GM23248 (cell line): ENCODE results near the gene CSE1L. TPM values are rescaled to one million over a fixed set of nuclear protein-coding genes. Genes with fewer than 3 reads are reported as not detected.
"Not testable (repeated sequence)": the region's sequence is repeated elsewhere in the genome, so short reads cannot be mapped to it uniquely, and the experiment has no call there.

Experiments used
- DNase-seq: peaks from one replicate; pipeline ENCODE4 v3.0.0-alpha.2; 2015
- H2AFZ ChIP-seq: fragments of 200-600 bp; sonication (generic); 2 replicates; pipeline ENCODE4 v1.6.1; 2016; ENCODE audit warnings: antibody characterized with exemption
- H3F3A ChIP-seq: fragments of 200-600 bp; sonication (generic); 2 replicates; pipeline ENCODE4 v1.6.1; 2016; ENCODE audit warnings: mild to moderate bottlenecking, antibody characterized with exemption, mixed run types; ENCODE audit not compliant: insufficient read depth
- H3K27ac ChIP-seq: fragments of 200-600 bp; sonication (generic); 2 replicates; pipeline ENCODE4 v1.5.1; 2016; ENCODE audit warnings: mild to moderate bottlenecking
- H3K27me3 ChIP-seq: fragments of 200-600 bp; sonication (generic); replicated peaks from 2 replicates; pipeline ENCODE4 v1.6.1; 2016; ENCODE audit warnings: mild to moderate bottlenecking; ENCODE audit not compliant: insufficient read depth
- H3K36me3 ChIP-seq: fragments of 200-600 bp; sonication (generic); 2 replicates; pipeline ENCODE4 v1.6.1; 2016; ENCODE audit warnings: low read depth, mild to moderate bottlenecking
- H3K4me1 ChIP-seq: fragments of 200-600 bp; sonication (generic); 2 replicates; pipeline ENCODE4 v1.6.1; 2016; ENCODE audit warnings: mild to moderate bottlenecking; ENCODE audit not compliant: insufficient read depth
- H3K4me2 ChIP-seq: fragments of 200-600 bp; sonication (generic); one replicate; pipeline ENCODE4 v1.6.1; 2016; ENCODE audit warnings: mild to moderate bottlenecking; ENCODE audit not compliant: unreplicated experiment
- H3K4me3 ChIP-seq: fragments of 200-600 bp; sonication (generic); 2 replicates; pipeline ENCODE4 v1.5.1; 2016; ENCODE audit warnings: mild to moderate bottlenecking
- H3K79me2 ChIP-seq: fragments of 200-600 bp; sonication (generic); 2 replicates; pipeline ENCODE4 v1.6.1; 2016; ENCODE audit warnings: mild to moderate bottlenecking; ENCODE audit not compliant: insufficient read depth
- H3K9ac ChIP-seq: fragments of 200-600 bp; sonication (generic); 2 replicates; pipeline ENCODE4 v1.6.1; 2016; ENCODE audit warnings: mild to moderate bottlenecking
- H3K9me2 ChIP-seq: fragments of 200-600 bp; sonication (generic); 2 replicates; pipeline ENCODE4 v1.6.1; 2016; ENCODE audit warnings: mixed run types, mild to moderate bottlenecking, moderate library complexity; ENCODE audit not compliant: insufficient read depth
- H3K9me3 ChIP-seq: fragments of 200-600 bp; sonication (generic); one replicate; pipeline ENCODE4 v1.6.1; 2017; ENCODE audit warnings: low read depth
- H4K20me1 ChIP-seq: fragments of 200-600 bp; sonication (generic); 2 replicates; pipeline ENCODE4 v1.6.0; 2016; ENCODE audit not compliant: insufficient read depth
- EZH2 ChIP-seq: fragments of 200-600 bp; sonication (generic); IDR thresholded peaks from 2 replicates; pipeline ENCODE4 v1.6.1; 2018; ENCODE audit warnings: antibody characterized with exemption, mild to moderate bottlenecking; ENCODE audit not compliant: insufficient read depth, poor library complexity, severe bottlenecking
- EZH2phosphoT487 ChIP-seq: fragments of 200-600 bp; sonication (generic); IDR thresholded peaks from 2 replicates; pipeline ENCODE4 v1.6.1; 2018; ENCODE audit warnings: antibody characterized with exemption, moderate library complexity, mild to moderate bottlenecking, low read depth; ENCODE audit not compliant: insufficient read depth
- WGBS, 2 experiments: methylation state at CpG; one replicate each; pipeline ENCODE4 v1.1.6; 2015 to 2017; ENCODE audit warnings: low lambda C conversion rate in 2 of 2, low coverage in 1 of 2; ENCODE audit errors: missing lambda C conversion rate in 2 of 2; 5-methylcytosine and 5-hydroxymethylcytosine counted together
- in situ Hi-C: fragments of 300-500 bp; cut with MboI; formaldehyde crosslinking; loops from 2 replicates; pipeline ENCODE4 v1.15.0; 2020
- polyA plus RNA-seq: library from polyadenylated mRNA; unstranded; fragments of >200 nt; fragmentation: Nextera tagmentation; extraction: Ambion mirVana; gene quantifications from 2 replicates; pipeline ENCODE4 v1.2.1, GENCODE V29; 2016
- total RNA-seq: library from RNA; depleted of rRNA; stranded (reverse); fragments of >200 nt; shearing (Covaris generic); gene quantifications from 2 replicates; pipeline ENCODE4 v1.2.3, GENCODE V29; 2014

CSE1L gene
- total and polyA plus RNA-seq, 2 experiments from 2014 or later, result 75.2 to 90.2 TPM

GRCh38 chr20:49074521-49074920 is 28.4 kb downstream of the CSE1L start:
- Histone ChIP-seq H3K9ac (no peak overlapping the region), H3K9me2 (no peaks in the 10 kb centered on the region), H3K79me2 (no peaks in the 10 kb centered on the region), H2AFZ (no peak overlapping the region), H3K36me3 (peaks cover 56% of the 10 kb centered on the region), H3K4me2 (no peak overlapping the region), H3K27me3 (no peaks in the 10 kb centered on the region), H3K4me3 (no peak overlapping the region), H4K20me1 (no peaks in the 10 kb centered on the region), H3F3A (no peaks in the 10 kb centered on the region), H3K9me3 (no peaks in the 10 kb centered on the region), H3K27ac (no peak overlapping the region), H3K4me1 (no peaks in the 10 kb centered on the region)
- 75 to 79% methylated on average over 2 of the region's 2 CpGs for WGBS, 2 experiments
- in situ Hi-C loops, result no loop called here
- TF ChIP-seq EZH2 (no peak), EZH2phosphoT487 (no peak)
- DNase-seq, result no peak

DNA sequence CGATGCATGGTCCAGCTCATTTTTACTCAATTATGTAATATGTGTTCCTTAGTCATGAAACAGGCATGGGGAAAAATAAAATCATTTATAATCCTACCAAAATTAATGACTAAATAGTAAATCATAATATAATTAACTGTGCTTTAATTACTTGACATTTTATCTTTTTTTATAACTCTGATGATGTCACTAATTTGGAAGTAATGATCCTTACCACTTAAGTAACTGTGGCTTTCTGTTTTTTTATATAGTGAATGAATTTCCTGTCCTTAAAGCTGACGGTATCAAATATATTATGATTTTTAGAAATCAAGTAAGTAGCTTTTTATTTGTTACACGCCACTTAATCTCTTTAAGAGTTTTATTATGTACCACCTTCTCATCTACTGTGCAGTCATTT is 32.2 kb downstream of the CSE1L start:
- Histone ChIP-seq H3K27ac (no peak overlapping the region), H3K36me3 (peaks cover 43% of the 10 kb centered on the region), H3K9me2 (no peaks in the 10 kb centered on the region), H3K79me2 (no peaks in the 10 kb centered on the region), H3K4me3 (no peak overlapping the region), H3K9me3 (no peaks in the 10 kb centered on the region), H3K9ac (no peak overlapping the region), H3K4me2 (no peak overlapping the region), H3K4me1 (no peaks in the 10 kb centered on the region), H3F3A (no peaks in the 10 kb centered on the region), H3K27me3 (no peaks in the 10 kb centered on the region), H2AFZ (no peak overlapping the region), H4K20me1 (no peaks in the 10 kb centered on the region)
- DNase-seq, result no peak
- TF ChIP-seq EZH2 (no peak), EZH2phosphoT487 (no peak)
- in situ Hi-C loops, result no loop called here
- 86 to 89% methylated on average over 3 of the region's 3 CpGs for WGBS, 2 experiments

GRCh38 chr20:49082295-49082694 is 36.2 kb downstream of the CSE1L start:
- peaks cover 59% of the 10 kb centered on the region for H3K36me3 ChIP-seq
- H3K4me3 ChIP-seq, H3F3A ChIP-seq, H3K27ac ChIP-seq, H3K9ac ChIP-seq, DNase-seq, H4K20me1 ChIP-seq, H3K4me1 ChIP-seq, H3K4me2 ChIP-seq, H3K9me2 ChIP-seq, H3K9me3 ChIP-seq, H3K79me2 ChIP-seq, H2AFZ ChIP-seq, H3K27me3 ChIP-seq, in situ Hi-C loops: not testable (repeated sequence)
- 98 to 99% methylated on average over 12 of the region's 12 CpGs for WGBS, 2 experiments

- TF ChIP-seq EZH2 (no peak), EZH2phosphoT487 (no peak)
- Histone ChIP-seq H3K4me1 (no peaks in the 10 kb centered on the region), H3K9me2 (no peaks in the 10 kb centered on the region), H2AFZ (no peak overlapping the region), H3K9ac (no peak overlapping the region), H3K9me3 (no peaks in the 10 kb centered on the region), H3K4me3 (no peak overlapping the region), H3K27ac (no peak overlapping the region), H4K20me1 (no peaks in the 10 kb centered on the region), H3F3A (peaks cover 9% of the 10 kb centered on the region; the same call in 1 of the 2 replicates), H3K36me3 (peaks cover 70% of the 10 kb centered on the region), H3K4me2 (no peak overlapping the region), H3K27me3 (no peaks in the 10 kb centered on the region), H3K79me2 (no peaks in the 10 kb centered on the region)
- DNase-seq, result no peak
- in situ Hi-C loops, result no loop called here
- WGBS, 2 experiments, result 87 to 91% methylated on average over 8 of the region's 8 CpGs
Measured at GRCh38 chr20:49091104-49091503, 45.0 kb downstream of the CSE1L start.

DNA sequence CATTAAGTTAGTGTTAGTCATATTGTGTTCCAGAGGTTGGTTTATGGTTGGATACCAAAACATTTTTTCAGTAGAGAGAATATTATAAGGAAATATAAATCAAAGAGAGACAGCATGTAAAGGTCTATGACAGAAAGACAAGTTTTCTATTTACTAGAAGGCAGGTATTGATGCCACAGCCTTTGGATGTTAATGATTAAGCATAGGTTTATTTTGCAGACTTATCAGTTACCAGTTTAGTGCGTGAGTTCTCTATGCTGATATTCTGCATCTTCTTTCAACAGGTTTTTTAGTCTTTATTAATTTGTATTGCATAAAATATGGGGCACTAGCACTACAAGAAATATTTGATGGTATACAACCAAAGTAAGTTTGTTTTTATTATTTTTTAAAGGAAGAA is 45.6 kb downstream of the CSE1L start:
- H2AFZ ChIP-seq, result no peak overlapping the region
- peaks cover 74% of the 10 kb centered on the region for H3K36me3 ChIP-seq
- no peaks in the 10 kb centered on the region for H3K4me1 ChIP-seq
- no peak overlapping the region for H3K9ac ChIP-seq
- no peaks in the 10 kb centered on the region for H4K20me1 ChIP-seq
- no peaks in the 10 kb centered on the region for H3K27me3 ChIP-seq
- TF ChIP-seq EZH2, result no peak
- no peaks in the 10 kb centered on the region for H3K9me3 ChIP-seq
- in situ Hi-C loops, result no loop called here
- no peaks in the 10 kb centered on the region for H3K79me2 ChIP-seq
- H3K4me2 ChIP-seq, result no peak overlapping the region
- no peak overlapping the region for H3K4me3 ChIP-seq
- H3K27ac ChIP-seq, result no peak overlapping the region
- 93 to 100% methylated on average over 1 of the region's 1 CpG for WGBS, 2 experiments
- no peak for DNase-seq
- no peaks in the 10 kb centered on the region for H3K9me2 ChIP-seq
- peaks cover 9% of the 10 kb centered on the region; the same call in 1 of the 2 replicates for H3F3A ChIP-seq
